HG02885 (cell line): ENCODE results near the gene ARL6IP6.

ENCODE experiments used
- ATAC-seq: cut with Tn5 transposase; IDR thresholded peaks from one replicate; pipeline ENCODE4 v1.9.1; 2021; ENCODE audit warnings: mild to moderate bottlenecking; ENCODE audit not compliant: unreplicated experiment, poor library complexity

The ARL6IP6 gene

GRCh38 chr2:152791979-152792378, 73.6 kb downstream of the ARL6IP6 start:
- ATAC-seq, result no peak

- no peak for ATAC-seq
Observed at GRCh38 chr2:152792974-152793373, 74.6 kb downstream of the ARL6IP6 start.

- no peak for ATAC-seq
Observed at GRCh38 chr2:152796941-152797340, 78.5 kb downstream of the ARL6IP6 start.

GRCh38 chr2:152804687-152805408, 86.4 kb downstream of the ARL6IP6 start:
- ATAC-seq, result no peak

- ATAC-seq, result no peak
Observed at GRCh38 chr2:152811916-152812315, 93.5 kb downstream of the ARL6IP6 start.
